ENCODE data around the gene JPH2.

DNA sequence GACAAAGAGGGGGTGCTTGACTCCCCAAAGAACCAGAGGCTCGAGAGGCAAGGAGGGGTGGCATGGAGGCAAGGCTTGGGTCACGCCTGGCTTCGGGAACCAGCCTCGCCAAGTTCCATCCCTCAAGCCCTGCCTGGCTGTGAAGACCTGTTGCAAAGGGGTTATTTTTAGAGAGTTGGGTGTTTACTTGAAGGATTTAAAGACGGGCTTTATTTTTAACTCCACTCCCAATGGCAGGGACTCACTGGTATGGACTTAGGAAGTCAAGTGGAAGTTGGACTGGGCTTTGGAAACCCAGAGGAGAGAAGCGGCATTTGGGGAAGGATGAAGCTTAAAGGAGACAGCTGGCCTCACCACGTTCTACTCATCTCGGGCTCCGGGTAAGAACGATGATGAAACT lies 43.1 kb downstream of the JPH2 start:
- TF ChIP-seq, protein P1, sequence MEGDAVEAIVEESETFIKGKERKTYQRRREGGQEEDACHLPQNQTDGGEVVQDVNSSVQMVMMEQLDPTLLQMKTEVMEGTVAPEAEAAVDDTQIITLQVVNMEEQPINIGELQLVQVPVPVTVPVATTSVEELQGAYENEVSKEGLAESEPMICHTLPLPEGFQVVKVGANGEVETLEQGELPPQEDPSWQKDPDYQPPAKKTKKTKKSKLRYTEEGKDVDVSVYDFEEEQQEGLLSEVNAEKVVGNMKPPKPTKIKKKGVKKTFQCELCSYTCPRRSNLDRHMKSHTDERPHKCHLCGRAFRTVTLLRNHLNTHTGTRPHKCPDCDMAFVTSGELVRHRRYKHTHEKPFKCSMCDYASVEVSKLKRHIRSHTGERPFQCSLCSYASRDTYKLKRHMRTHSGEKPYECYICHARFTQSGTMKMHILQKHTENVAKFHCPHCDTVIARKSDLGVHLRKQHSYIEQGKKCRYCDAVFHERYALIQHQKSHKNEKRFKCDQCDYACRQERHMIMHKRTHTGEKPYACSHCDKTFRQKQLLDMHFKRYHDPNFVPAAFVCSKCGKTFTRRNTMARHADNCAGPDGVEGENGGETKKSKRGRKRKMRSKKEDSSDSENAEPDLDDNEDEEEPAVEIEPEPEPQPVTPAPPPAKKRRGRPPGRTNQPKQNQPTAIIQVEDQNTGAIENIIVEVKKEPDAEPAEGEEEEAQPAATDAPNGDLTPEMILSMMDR (IDR thresholded peaks at IDR 0.05) = no peak
- TF ChIP-seq POLR2A (IDR thresholded peaks at IDR 0.05) = no peak
- TF ChIP-seq EP300 (IDR thresholded peaks at IDR 0.05) = no peak
